Measurements from ENCODE around the gene NFAM1.

NFAM1 gene

DNA sequence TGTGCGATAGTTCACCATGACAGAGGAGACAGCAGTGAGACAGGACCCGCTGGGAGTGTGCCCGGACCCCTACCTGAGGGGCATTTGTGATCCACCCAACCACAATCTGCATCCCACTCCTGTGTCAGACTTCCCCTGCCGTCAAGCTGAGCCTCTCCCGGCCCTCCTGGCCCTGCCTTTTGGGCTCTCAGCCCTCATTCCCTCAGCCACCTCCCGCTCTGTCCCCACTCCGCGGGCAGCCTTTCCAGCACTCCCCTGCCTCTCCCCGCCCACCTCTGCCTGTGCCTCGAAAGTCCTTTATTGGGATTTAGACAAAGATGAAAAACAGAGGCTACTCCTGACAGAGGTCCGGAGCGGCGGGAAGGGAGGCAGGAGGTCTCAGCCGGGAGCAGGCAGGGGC, 4.2 kb downstream of the NFAM1 start:
- H3K27me3 ChIP-seq (ENCODE audit: insufficient read depth, low read length) = peaks cover 20% of the 10 kb centered on the region
- H3K9ac ChIP-seq (ENCODE audit: low read depth, low read length) = no peak overlapping the region
- no peaks in the 10 kb centered on the region for H3K36me3 ChIP-seq (ENCODE audit: insufficient read depth, low read length)
- no peak overlapping the region for H3K27ac ChIP-seq (ENCODE audit: low read depth, low read length)
- H3K4me1 ChIP-seq (ENCODE audit: insufficient read depth, low read length) = peaks cover 18% of the 10 kb centered on the region
- 49% methylated on average over 14 of the region's 14 CpGs for WGBS
- H3K4me3 ChIP-seq (ENCODE audit: low read length) = no peak overlapping the region
- no peaks in the 10 kb centered on the region for H3K9me3 ChIP-seq (ENCODE audit: insufficient read depth, low read depth, low read length)

DNA sequence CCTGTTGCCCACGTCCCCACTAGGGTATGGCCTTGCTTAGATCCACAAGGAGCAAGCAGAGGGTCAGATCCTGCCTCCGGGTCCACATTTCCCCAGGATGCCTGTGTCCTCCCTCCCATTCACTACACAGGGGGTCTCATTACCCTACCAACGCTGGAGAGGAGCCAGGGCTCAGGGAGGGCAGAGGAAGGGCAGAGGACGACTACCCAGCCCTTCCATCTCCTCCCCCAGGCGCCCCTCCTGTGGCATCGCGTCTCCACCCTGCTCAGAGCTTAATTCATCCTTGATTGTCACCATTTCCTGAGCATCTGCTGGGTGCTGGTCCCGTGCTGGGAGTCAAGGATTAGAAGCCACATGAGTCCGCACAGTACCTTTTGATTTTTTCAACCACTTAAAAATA, 5.0 kb downstream of the NFAM1 start:
- no peak overlapping the region for H3K9ac ChIP-seq (ENCODE audit: low read depth, low read length)
- no peaks in the 10 kb centered on the region for H3K9me3 ChIP-seq (ENCODE audit: insufficient read depth, low read depth, low read length)
- H3K4me3 ChIP-seq (ENCODE audit: low read length) = no peak overlapping the region
- peaks cover 13% of the 10 kb centered on the region for H3K4me1 ChIP-seq (ENCODE audit: insufficient read depth, low read length)
- H3K27ac ChIP-seq (ENCODE audit: low read depth, low read length) = no peak overlapping the region
- 68% methylated on average over 9 of the region's 9 CpGs for WGBS
- peaks cover 11% of the 10 kb centered on the region for H3K27me3 ChIP-seq (ENCODE audit: insufficient read depth, low read length)
- H3K36me3 ChIP-seq (ENCODE audit: insufficient read depth, low read length) = no peaks in the 10 kb centered on the region

DNA sequence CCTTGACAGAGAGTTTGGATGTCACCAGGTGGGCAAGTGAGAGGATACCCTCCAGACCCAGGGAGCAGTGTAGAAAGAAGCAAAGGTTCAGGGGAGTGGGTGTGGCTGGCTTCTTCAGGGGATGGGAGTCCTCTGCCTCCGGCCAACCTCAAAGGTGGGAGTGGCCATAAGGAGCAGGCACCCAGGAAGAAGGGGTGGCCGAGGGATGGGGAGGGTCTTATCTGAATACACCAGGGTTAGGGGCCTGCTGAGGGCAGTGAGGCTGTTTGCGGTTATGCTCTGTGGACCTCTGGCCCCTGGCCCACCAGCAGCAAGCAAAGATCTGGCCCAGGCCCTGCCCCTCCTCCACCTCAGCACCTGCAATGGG, 6.2 kb downstream of the NFAM1 start:
- no peaks in the 10 kb centered on the region for H3K27me3 ChIP-seq (ENCODE audit: insufficient read depth, low read length)
- H3K27ac ChIP-seq (ENCODE audit: low read depth, low read length) = no peak overlapping the region
- peaks cover 10% of the 10 kb centered on the region for H3K4me1 ChIP-seq (ENCODE audit: insufficient read depth, low read length)
- H3K9me3 ChIP-seq (ENCODE audit: insufficient read depth, low read depth, low read length) = no peaks in the 10 kb centered on the region
- H3K36me3 ChIP-seq (ENCODE audit: insufficient read depth, low read length) = no peaks in the 10 kb centered on the region
- WGBS = 81% methylated on average over 3 of the region's 3 CpGs
- no peak overlapping the region for H3K4me3 ChIP-seq (ENCODE audit: low read length)
- no peak overlapping the region for H3K9ac ChIP-seq (ENCODE audit: low read depth, low read length)

DNA sequence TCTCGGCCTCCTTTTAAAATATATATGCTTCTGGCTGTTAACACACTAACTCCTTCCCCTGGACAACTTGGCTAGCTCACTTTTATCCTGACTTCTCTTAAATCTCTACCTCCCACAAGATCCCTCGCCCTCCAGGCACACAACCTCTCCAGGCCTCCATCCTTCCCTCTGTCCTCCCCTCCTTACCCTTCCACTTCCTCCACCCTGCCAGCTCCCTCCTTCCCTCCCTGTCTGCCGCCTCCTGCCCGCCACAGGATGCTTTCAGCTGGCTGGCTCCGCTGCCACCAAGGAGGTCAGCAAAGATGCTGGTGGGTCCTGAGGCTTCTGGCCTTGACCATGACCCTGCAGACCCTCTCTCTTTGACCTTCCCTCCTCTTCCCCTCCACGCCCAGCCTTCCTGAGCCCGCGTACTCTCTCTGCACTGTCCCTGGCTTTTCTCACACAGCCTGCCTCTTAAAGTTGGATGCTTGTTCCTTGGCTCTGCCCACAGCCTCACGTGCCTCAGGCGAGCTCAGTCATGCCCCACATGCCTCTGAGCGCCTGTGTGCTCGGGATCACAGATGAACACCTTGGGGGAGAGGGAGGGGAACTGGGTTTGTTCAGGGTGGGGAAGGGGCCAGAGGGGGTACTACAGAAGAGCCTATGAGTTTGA, 6.7 kb downstream of the NFAM1 start:
- no peak overlapping the region for H3K9ac ChIP-seq (ENCODE audit: low read depth, low read length)
- H3K4me1 ChIP-seq (ENCODE audit: insufficient read depth, low read length) = peaks cover 6% of the 10 kb centered on the region; the same call in 1 of the 2 replicates
- 78% methylated on average over 12 of the region's 12 CpGs for WGBS
- H3K36me3 ChIP-seq (ENCODE audit: insufficient read depth, low read length) = no peaks in the 10 kb centered on the region
- H3K4me3 ChIP-seq (ENCODE audit: low read length) = no peak overlapping the region
- no peak overlapping the region for H3K27ac ChIP-seq (ENCODE audit: low read depth, low read length)
- no peaks in the 10 kb centered on the region for H3K27me3 ChIP-seq (ENCODE audit: insufficient read depth, low read length)
- no peaks in the 10 kb centered on the region for H3K9me3 ChIP-seq (ENCODE audit: insufficient read depth, low read depth, low read length)

GRCh38 chr22:42419243-42419881, 12.8 kb downstream of the NFAM1 start:
- Histone ChIP-seq H3K27me3 (ENCODE audit: insufficient read depth, low read length) (no peaks in the 10 kb centered on the region; the same call in 1 of the 2 replicates), H3K27ac (ENCODE audit: low read depth, low read length) (no peak overlapping the region), H3K36me3 (ENCODE audit: insufficient read depth, low read length) (no peaks in the 10 kb centered on the region), H3K9me3 (ENCODE audit: insufficient read depth, low read depth, low read length) (no peaks in the 10 kb centered on the region), H3K9ac (ENCODE audit: low read depth, low read length) (no peak overlapping the region), H3K4me1 (ENCODE audit: insufficient read depth, low read length) (no peaks in the 10 kb centered on the region; the same call in 1 of the 2 replicates), H3K4me3 (ENCODE audit: low read length) (no peak overlapping the region)
- WGBS = 92% methylated on average over 18 of the region's 18 CpGs

GRCh38 chr22:42418811-42419242, 13.4 kb downstream of the NFAM1 start:
- H3K4me3 ChIP-seq (ENCODE audit: low read length) = no peak overlapping the region
- no peak overlapping the region for H3K27ac ChIP-seq (ENCODE audit: low read depth, low read length)
- no peak overlapping the region for H3K9ac ChIP-seq (ENCODE audit: low read depth, low read length)

DNA sequence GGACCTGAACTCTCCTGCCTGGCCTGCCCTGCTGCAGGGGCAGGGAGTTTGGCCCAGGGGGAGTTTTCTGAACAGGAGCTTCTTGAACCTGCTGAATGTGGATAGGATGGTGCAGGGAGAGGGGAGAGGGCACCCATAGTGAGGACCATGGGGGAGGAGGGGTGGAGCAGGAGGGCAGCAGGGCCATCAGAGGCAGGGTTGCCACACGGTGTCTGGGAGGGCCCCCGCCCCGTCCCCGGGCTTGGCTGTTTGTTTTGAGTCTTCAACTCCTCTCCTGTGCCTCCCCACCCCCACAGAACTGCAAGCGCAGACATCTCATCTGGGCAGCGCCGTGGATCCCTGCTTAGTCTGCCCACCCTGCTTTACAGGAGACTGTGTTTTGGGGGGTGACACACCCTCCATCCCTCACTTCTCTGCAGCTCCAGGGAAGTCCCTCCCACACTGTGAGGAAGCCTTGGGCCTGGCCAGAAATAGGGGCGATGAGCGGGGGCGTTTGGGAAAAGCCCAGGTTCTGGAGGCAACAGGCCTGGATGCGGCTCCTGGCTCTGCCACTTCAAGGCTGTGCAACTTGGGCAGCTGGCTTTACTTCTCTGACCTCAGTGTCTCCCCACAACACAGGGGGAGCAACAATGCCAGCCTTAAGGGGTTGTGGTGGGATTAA, 14.4 kb downstream of the NFAM1 start:
- Histone ChIP-seq H3K4me3 (ENCODE audit: low read length) (no peak overlapping the region), H3K4me1 (ENCODE audit: insufficient read depth, low read length) (peaks cover 6% of the 10 kb centered on the region), H3K27ac (ENCODE audit: low read depth, low read length) (no peak overlapping the region), H3K36me3 (ENCODE audit: insufficient read depth, low read length) (no peaks in the 10 kb centered on the region), H3K9me3 (ENCODE audit: insufficient read depth, low read depth, low read length) (no peaks in the 10 kb centered on the region), H3K27me3 (ENCODE audit: insufficient read depth, low read length) (no peaks in the 10 kb centered on the region; the same call in 1 of the 2 replicates), H3K9ac (ENCODE audit: low read depth, low read length) (no peak overlapping the region)
- WGBS = 82% methylated on average over 11 of the region's 11 CpGs

More at GRCh38 chr22:42418811-42419242, 13.4 kb downstream of the NFAM1 start:
- Histone ChIP-seq H3K9me3 (ENCODE audit: insufficient read depth, low read depth, low read length) (no peaks in the 10 kb centered on the region), H3K4me1 (ENCODE audit: insufficient read depth, low read length) (no peaks in the 10 kb centered on the region; the same call in 1 of the 2 replicates), H3K27me3 (ENCODE audit: insufficient read depth, low read length) (no peaks in the 10 kb centered on the region; the same call in 1 of the 2 replicates), H3K36me3 (ENCODE audit: insufficient read depth, low read length) (no peaks in the 10 kb centered on the region)
- 88% methylated on average over 12 of the region's 12 CpGs for whole genome bisulfite sequencing

- no peaks in the 10 kb centered on the region for H3K9me3 ChIP-seq (ENCODE audit: insufficient read depth, low read depth, low read length)
- no peak overlapping the region for H3K27ac ChIP-seq (ENCODE audit: low read depth, low read length)
- peaks cover 2% of the 10 kb centered on the region; the same call in 1 of the 2 replicates for H3K27me3 ChIP-seq (ENCODE audit: insufficient read depth, low read length)
- H3K9ac ChIP-seq (ENCODE audit: low read depth, low read length) = no peak overlapping the region
- H3K36me3 ChIP-seq (ENCODE audit: insufficient read depth, low read length) = no peaks in the 10 kb centered on the region
- WGBS = 94% methylated on average over 17 of the region's 18 CpGs
- H3K4me3 ChIP-seq (ENCODE audit: low read length) = no peak overlapping the region
- H3K4me1 ChIP-seq (ENCODE audit: insufficient read depth, low read length) = peaks cover 12% of the 10 kb centered on the region
Measured at GRCh38 chr22:42416671-42417230, 15.5 kb downstream of the NFAM1 start.

DNA sequence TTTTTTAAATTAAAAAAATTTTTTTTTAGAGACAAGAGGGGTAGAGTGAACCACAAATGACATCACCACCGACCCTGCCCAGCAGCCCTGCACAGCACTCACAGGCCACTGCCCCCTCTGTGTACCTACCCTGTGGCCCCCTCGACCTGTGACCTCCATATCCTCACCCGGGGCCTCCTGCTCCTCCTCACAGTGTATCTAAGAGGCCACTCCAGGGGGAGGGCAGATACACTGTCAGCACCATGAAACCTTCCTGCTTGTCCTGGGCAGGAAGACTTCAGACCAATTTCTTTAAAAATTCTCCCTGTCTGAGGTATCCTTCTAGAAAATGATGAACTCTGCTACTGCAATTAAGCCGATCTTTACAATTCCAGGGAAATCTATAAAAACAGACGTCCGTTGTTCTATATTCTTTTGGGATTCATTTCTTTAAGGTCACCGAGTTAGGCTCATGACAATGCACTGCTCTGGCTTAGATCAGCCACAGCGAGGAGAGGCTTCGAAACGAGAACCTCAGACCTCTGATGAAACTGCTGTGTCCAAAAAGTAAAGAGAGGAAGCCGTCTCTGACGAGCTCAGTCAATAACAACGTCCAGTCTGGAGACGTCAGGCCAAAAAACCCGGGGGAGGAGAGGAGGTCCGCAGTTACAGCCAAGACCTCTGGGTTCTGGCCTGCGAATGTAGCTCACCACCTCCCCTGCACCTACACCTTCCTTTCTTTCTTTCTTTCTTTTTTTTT, 17.5 kb downstream of the NFAM1 start:
- Histone ChIP-seq H3K4me3 (ENCODE audit: low read length) (no peak overlapping the region), H3K4me1 (ENCODE audit: insufficient read depth, low read length) (peaks cover 12% of the 10 kb centered on the region), H3K9ac (ENCODE audit: low read depth, low read length) (no peak overlapping the region), H3K36me3 (ENCODE audit: insufficient read depth, low read length) (no peaks in the 10 kb centered on the region), H3K27me3 (ENCODE audit: insufficient read depth, low read length) (peaks cover 2% of the 10 kb centered on the region; the same call in 1 of the 2 replicates), H3K27ac (ENCODE audit: low read depth, low read length) (no peak overlapping the region), H3K9me3 (ENCODE audit: insufficient read depth, low read depth, low read length) (no peaks in the 10 kb centered on the region)
- 84% methylated on average over 16 of the region's 17 CpGs for WGBS

GRCh38 chr22:42414021-42414420, 18.2 kb downstream of the NFAM1 start:
- H3K9me3 ChIP-seq (ENCODE audit: insufficient read depth, low read depth, low read length) = no peaks in the 10 kb centered on the region
- H3K27me3 ChIP-seq (ENCODE audit: insufficient read depth, low read length) = peaks cover 2% of the 10 kb centered on the region; the same call in 1 of the 2 replicates
- H3K36me3 ChIP-seq (ENCODE audit: insufficient read depth, low read length) = no peaks in the 10 kb centered on the region
- no peak overlapping the region for H3K9ac ChIP-seq (ENCODE audit: low read depth, low read length)
- H3K4me3 ChIP-seq (ENCODE audit: low read length) = no peak overlapping the region
- WGBS = 88% methylated on average over 11 of the region's 11 CpGs
- H3K4me1 ChIP-seq (ENCODE audit: insufficient read depth, low read length) = peaks cover 12% of the 10 kb centered on the region
- H3K27ac ChIP-seq (ENCODE audit: low read depth, low read length) = no peak overlapping the region

All from HUES64 (cell line).